T-helper 1 cell (primary cell): ENCODE measurements around the gene PLA2G4E.
A peak's percentile ranks its signal among the peaks of the same experiment; 100 is the strongest.

Experiments
- DNase-seq, 5 donors: peaks; one replicate each; pipeline ENCODE4 v3.0.0-alpha.2; 2012 to 2020

Gene PLA2G4E

DNA sequence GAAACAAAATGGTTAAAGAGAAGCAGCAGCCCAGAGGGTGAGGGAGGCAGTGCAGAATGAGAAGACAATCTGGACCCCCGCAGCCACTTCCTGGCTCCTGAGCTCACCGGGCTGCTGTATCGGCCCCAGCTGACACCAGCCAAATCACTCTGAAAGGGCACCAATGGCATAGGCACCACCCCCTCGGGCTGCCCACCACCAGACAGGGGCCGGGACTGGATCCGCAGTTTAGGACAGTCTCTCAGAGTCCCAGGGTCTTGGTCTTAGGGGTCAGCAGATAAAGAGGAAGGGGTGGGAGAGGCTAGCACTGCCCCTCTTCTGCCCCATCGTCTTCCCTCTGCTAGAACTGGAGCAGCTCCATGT lies 30.6 kb downstream of the PLA2G4E start:
- DNase-seq = no peak

DNA sequence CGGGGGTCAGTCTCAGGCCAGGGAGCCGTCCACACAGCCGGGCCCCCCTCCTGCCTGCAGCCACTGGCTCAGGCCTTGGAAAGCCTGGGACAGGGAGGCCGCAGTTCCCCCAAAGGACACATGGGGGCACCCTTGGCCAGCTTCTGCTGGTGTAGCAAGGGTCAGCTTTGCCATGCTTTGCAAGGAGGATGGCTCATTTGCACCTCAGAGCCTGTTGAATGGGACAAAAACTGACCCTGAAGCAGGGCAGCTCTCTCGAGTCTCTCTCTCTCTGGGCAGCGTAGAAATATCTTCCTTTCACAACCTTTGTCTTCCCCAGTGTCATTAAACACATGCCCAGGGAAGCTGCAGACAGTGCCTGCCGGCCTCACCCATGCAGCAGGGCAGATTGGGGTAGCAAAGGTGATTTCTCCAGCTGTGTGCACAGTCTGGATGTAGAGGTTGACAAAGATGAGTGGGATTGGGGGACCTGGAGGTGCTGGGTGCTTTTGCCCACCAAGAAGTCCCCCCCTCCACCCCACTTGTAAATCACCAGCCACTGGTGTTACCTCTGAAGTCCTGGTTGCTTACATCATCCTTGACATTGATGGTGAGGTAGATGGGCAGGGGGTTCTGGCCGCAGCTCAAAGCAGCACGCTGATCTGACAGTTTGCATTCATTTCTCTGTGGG lies 31.1 kb downstream of the PLA2G4E start:
- DNase-seq = peak; percentile 53 to 79 (median 66)

GRCh38 chr15:41988896-41989572 lies 31.8 kb downstream of the PLA2G4E start:
- DNase-seq = no peak

GRCh38 chr15:41987925-41988275 lies 32.9 kb downstream of the PLA2G4E start:
- DNase-seq = no peak

DNA sequence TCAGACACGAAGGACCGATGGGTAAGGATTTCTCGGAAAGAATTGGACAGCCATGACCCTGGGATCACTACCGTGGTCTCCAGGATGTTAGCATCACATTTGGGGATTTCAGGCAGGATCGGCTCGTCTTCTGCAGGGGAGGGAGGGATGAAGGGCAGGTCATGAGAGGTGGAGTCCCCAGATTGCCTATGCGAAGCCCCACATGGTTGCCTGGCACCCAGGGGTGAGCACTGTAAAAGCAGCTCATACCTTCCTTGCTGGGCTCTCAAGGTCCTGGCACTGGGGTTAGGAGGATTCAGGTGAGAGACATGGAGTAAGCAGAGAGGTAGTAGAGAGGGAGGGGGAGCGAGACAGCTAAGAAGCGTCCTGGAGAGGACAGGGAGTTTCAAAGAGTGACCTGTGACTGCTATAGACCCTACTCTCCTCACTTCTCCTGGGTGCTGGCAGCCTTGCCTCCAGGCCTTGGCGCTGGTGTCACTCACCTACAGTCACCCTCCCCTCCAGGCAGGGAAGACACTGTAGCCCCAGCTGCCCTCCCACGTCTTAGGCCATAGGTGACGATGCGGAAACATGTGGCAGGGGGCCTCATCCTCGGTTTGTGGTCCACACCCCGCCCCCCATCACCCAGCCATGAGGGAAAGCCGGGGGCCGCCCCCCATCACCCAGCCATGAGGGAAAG lies 33.5 kb downstream of the PLA2G4E start:
- DNase-seq = no peak

- DNase-seq = no peak
Measured at GRCh38 chr15:41985236-41986160, 35.3 kb downstream of the PLA2G4E start.

GRCh38 chr15:41984622-41985021 lies 36.2 kb downstream of the PLA2G4E start:
- DNase-seq = no peak

DNA sequence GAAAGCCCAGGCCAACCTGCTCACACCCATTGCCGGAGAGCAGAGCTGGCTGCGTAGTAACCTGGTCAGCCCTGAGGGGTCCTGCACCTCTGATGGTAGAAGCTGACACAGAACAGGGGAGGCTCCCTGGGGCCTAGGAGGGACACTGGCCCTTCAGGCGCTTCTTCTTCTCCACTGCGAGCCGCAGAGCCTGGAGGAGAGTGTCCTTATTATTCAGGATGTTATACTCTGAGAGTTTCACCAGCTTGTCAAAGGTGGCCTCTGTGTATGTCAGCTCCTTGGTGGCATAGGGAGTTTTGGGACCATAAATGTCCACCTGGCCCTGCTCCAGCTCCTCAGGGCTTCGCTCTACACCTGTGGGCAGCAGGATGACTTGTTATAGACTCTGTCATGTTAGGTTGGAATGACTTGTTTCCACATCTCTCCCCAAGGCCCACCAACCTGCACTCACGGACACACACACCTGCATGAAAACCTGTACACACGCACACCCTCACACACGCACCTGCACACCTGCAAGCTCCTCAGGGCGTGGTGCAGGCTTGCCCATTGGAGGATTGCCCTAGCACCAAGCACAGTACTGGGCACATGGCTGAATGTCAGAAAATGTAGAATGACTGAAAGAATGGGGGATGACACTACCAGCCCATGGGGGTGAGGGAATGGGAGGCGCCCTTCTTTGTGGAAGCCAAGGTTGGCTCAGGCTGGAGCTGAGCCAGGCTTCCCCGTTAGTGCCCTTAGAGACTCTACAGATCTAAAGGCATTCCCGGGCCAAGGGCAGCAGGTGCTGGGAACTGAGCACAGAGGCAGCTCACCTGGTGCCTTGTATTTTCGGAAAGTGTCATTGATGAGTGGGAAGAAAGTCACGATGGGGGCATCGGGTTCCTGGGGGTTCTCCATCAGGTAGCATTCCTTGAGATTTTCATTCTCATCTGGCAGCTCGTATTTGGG lies 36.9 kb downstream of the PLA2G4E start:
- no peak for DNase-seq

GRCh38 chr15:41983221-41983620 lies 37.6 kb downstream of the PLA2G4E start:
- no peak for DNase-seq

DNA sequence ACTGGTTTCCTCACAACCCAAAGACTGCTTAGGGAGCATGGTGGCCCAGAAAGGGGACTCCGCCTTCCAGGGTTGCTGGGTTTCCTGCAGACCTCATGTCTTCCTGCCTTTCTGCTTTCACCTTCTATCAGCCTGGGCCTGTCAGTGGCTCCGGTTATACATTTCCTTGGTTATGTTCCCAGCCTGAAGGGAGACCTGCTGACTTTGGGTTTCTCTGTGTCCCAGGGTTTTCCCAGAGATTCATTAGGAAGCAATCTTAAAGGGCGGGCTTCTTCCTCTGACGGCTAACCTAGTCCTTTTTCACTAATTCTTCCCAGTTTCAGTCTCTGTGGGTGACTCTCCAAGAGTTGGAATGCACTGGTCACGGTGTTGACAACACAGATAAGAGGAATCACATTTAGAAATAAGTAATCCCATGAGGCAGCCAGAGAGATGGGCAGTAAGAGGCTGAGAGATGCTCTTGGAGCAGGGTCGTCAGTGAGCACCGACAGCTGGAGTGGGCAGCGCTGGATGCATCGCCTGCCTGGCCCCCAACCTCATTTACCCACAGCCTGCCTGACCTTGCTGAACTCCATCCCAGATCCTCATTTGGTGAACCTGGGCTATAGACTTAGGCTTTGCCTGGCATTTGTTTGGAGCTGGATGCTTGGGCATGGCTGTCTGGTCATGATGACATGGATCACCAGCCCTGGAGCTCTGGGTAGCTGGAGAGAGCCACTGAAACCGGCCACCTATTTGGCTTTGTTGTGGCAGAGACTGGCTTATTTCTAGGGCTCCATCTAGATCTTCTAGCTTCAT lies 38.5 kb downstream of the PLA2G4E start:
- no peak for DNase-seq

DNA sequence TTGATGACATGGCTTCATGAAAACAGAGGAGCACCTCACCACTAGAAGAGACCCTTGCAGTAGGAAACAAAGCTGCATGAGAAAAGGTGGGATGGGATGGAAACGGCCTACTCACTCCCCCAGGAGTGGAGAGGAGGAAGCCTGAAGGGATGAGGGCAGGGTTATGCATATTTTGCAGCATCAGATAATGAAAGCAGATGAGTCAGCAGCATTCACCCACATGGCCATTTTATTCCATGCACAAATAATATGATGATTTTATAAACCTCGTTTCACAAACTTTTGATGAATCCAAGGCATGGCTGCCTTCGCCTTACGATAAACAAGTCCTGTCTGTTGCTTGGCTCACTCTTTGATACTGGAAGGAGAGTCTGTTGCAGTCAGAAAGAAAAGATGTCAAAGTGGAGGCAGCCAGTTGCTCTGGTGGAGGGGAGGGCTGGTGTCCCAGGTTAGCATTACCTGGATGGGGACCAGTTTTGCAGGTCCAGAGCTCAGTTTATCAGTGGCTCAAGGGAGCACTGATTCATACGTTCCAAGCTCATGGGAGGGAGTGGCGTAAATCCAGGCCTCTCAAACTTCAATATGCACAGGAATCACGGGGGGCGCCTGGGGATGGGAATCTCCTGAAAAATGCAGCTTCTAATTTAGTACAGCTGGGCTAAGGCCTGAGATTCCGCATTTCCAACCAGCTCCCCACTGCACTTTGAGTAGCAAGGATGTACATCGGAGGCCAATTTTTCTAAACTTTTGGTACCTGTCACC lies 39.3 kb downstream of the PLA2G4E start:
- no peak for DNase-seq

DNA sequence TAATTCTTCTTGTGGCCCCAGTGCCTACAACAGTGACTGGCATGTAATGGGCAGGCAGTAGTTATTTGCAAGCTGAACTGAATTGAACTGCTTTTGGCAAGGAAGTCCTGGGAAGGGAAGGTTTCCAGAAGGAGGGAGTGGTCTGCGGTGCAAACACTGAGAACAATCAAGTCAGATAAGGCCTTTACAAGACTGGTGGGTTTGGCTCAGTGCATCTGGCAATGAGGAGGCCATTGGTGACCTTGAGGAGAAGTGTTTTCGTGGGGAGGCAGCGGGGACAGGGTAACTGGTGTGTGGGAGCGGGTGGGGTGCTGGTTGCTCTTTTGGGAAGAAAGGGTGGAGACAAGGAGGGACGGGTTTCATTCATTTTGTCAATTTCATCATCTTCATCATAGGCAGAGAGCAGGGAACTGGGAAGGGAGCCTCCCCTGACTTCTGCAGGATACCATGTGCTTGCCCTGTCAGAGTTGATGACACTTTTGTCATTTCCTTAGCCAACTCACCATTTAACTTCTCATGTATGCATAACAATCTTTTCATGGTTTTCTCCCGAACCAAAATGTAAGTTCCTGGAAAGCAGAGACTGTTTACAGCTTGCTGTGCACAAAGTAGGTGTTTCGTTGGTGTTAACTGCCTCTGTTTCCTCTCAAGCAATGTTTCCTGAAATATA lies 40.1 kb downstream of the PLA2G4E start:
- peak in 1 of 5 donors; percentile 65 for DNase-seq

DNA sequence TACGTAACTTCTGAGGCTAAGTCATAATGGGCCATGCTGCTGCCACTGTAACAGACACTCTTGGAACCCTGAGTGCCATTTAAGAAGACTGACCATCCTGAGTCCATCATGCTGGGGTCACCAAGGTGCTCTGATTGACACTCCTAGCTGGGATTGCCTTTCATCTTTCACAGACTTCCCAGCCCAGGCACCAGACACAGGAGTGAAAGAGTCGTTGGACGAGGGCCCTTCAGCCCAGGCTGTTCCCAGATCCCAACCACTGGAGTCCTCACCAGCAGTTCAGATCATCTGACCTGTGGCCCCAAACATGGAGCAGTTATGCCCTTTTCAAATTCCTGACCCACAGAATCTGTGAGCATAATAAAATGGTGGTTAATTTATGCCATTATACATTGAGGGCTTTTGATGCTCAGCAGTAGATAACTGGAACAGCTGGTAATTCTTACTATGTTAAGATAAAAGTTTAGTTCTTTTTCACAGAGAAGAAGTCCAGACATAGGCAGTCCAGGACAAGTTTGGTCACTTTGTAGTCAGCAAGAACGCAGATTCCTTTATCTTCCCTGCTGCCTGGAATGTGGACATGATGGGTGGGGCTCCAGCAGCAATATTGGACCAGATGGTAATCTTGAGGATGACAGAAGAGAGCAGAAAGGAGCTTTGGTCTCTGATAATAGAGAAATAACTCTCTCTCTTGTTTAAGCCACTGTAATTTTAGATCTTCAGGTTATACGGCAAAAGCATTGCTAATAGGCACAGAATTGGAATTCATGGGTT lies 41.2 kb downstream of the PLA2G4E start:
- no peak for DNase-seq

GRCh38 chr15:41978534-41978933 lies 42.3 kb downstream of the PLA2G4E start:
- DNase-seq = no peak

- no peak for DNase-seq
Measured at GRCh38 chr15:41977757-41978383, 43.0 kb downstream of the PLA2G4E start.

DNA sequence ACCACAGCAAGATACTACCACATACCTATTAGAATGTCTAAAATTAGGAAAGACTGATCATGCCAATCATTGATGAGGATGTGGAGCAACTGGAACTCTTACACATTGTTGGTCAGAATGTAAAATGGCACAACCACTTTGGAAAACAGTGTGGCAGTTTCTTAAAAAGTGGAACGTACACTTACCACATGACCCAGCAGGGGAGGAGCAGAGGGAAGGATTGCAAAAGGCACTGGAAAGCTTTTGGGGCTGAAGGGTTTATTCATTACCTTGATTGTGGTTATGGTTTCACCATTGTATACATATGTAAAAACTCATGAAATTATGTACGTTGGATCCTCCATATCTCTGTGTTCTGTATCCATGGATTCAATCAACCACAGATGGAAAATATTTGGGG lies 45.2 kb downstream of the PLA2G4E start:
- no peak for DNase-seq

DNA sequence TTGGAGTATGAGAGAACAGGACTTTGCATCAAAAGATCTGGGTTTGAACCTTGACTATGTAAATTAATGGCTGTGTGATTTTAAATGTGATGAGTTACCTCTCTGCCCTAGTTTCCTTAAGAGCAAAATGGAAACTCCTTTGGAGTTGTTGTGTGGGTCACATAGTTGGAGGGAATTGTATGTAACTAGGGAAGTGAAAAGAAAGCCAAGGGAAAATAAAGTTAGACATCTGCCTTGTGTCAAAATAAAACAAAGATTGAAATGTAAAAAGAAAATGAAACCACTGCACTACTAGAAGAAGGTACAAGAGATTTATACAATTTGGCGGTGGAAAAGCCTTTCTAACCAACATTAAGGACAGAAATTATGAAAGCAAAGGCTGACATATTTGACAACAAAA lies 46.8 kb downstream of the PLA2G4E start:
- no peak for DNase-seq
